Activated T-helper 1 cell treated with anti-CD3 and anti-CD28 coated beads, Interleukin-12 subunit alpha, Interleukin-12 subunit beta, Interleukin-2, Interleukin-4 antibody, amounts not matched to agents 30 ng/mL and 10 ng/mL and 1 ng/mL, durations not matched to agents 14 hours and 24 hours and 36 hours (primary cell): ENCODE measurements around the gene FAP. TPM values are rescaled to one million over a fixed set of nuclear protein-coding genes. Genes with fewer than 3 reads are reported as not detected.

Source experiments
- DNase-seq: peaks from one replicate; pipeline ENCODE4 v3.0.0; 2021; ENCODE audit warnings: low spot score
- H3K27ac Mint-ChIP-seq: one replicate; pipeline ENCODE4 v1.8.0; 2021; ENCODE audit warnings: mild to moderate bottlenecking, mixed read lengths
- H3K27me3 Mint-ChIP-seq: one replicate; pipeline ENCODE4 v1.8.0; 2022; ENCODE audit warnings: mild to moderate bottlenecking, moderate library complexity, mixed read lengths; ENCODE audit not compliant: insufficient read depth
- H3K36me3 Mint-ChIP-seq: one replicate; pipeline ENCODE4 v1.8.0; 2021; ENCODE audit warnings: low read depth, mixed read lengths
- H3K4me1 Mint-ChIP-seq: one replicate; pipeline ENCODE4 v1.8.0; 2021; ENCODE audit warnings: low read depth, mixed read lengths
- H3K4me3 Mint-ChIP-seq: one replicate; pipeline ENCODE4 v1.8.0; 2021; ENCODE audit warnings: mild to moderate bottlenecking, moderate library complexity, mixed read lengths
- H3K9me3 Mint-ChIP-seq: one replicate; pipeline ENCODE4 v1.8.0; 2021; ENCODE audit warnings: mixed read lengths
- intact Hi-C: fragments of 100-400 bp; cut with micrococcal nuclease; formaldehyde crosslinking; loops from one replicate; pipeline ENCODE4 v1.15.1; 2024
- total RNA-seq: library from RNA; stranded (reverse); gene quantifications from 2 replicates; pipeline ENCODE4 v1.2.3, GENCODE V29; 2022

The FAP gene
- total RNA-seq, 1 donor from 2014 or later = not detected

DNA sequence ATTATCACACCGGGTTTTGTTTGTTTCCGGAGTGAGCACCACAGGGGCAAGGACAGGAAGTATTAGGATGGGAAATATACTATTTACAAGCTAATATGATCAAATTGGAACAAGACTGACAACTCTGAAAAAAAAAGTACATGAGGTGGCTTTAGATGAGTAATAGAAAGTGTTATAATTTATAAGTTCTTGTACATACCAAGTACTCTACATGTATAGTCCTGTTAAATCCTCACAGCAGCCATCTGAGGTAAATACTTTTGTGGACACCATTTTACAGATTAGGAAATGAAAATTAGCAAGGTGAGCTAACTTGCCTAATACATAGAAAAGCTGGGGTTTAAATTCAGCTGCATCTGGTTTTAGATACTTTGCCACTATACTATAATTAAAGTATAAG lies 11.2 kb downstream of the FAP start:
- Mint-ChIP-seq H3K4me1 (no peaks in the 10 kb centered on the region), H3K4me3 (no peak overlapping the region), H3K27ac (no peak overlapping the region), H3K36me3 (no peaks in the 10 kb centered on the region), H3K27me3 (peaks cover 21% of the 10 kb centered on the region), H3K9me3 (no peaks in the 10 kb centered on the region)
- intact Hi-C loops = no loop called here
- no peak for DNase-seq

DNA sequence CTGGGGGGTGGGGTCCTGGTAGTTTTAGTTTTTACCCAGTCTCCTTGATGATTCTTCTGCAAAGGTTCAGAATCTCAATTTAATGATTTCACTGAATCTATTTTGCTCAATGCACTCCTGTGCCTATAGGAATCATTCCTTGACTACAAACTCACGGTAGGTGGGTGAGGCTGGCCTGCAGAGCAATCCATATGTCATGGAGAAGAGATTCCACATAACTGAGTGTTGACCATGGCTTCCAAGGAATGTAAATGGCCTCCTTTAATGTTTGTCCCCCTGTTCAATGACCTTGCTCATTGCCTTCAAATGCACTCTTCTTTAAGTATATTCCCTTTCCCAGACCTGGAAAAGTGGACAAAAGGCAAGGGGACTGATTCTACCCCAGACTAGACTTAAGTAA lies 12.5 kb downstream of the FAP start:
- Mint-ChIP-seq H3K27me3 (peaks cover 30% of the 10 kb centered on the region), H3K36me3 (no peaks in the 10 kb centered on the region), H3K4me3 (no peak overlapping the region), H3K4me1 (no peaks in the 10 kb centered on the region), H3K27ac (no peak overlapping the region), H3K9me3 (no peaks in the 10 kb centered on the region)
- intact Hi-C loops = no loop called here
- no peak for DNase-seq

DNA sequence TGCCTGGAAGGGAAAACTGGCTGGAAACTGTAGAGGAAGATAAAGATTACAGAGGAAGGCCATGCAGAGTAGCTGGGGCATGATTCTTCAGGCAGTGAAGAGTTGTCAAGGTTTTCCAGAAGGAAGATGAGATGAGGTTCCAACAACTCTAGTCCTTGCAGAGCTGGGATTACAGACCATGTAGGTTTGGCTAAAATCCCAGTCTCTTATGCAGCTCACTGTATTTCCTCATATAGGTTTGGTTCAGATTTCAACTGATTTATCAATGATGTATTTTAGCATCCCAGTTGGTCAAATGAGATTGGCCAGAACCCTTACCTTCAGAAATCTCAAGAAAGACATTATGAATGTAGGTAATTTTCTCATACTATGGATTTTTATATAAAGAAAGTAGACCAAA lies 16.4 kb downstream of the FAP start:
- Mint-ChIP-seq H3K36me3 (no peaks in the 10 kb centered on the region), H3K27me3 (peaks cover 43% of the 10 kb centered on the region), H3K4me1 (no peaks in the 10 kb centered on the region), H3K9me3 (no peaks in the 10 kb centered on the region), H3K27ac (no peak overlapping the region), H3K4me3 (no peak overlapping the region)
- intact Hi-C loops = no loop called here
- DNase-seq = no peak

- Mint-ChIP-seq H3K27me3 (peaks cover 34% of the 10 kb centered on the region), H3K9me3 (no peaks in the 10 kb centered on the region), H3K4me3 (no peak overlapping the region), H3K36me3 (no peaks in the 10 kb centered on the region), H3K27ac (no peak overlapping the region), H3K4me1 (no peaks in the 10 kb centered on the region)
- peak; percentile 24 for DNase-seq
- intact Hi-C loops = loop anchor here (1.0 to 5.0 kb wide), 3 partner anchors 68 to 634 kb away; partner anchors contain the start of gene GCG
Observed at GRCh38 chr2:162221064-162221463, 22.2 kb downstream of the FAP start.

DNA sequence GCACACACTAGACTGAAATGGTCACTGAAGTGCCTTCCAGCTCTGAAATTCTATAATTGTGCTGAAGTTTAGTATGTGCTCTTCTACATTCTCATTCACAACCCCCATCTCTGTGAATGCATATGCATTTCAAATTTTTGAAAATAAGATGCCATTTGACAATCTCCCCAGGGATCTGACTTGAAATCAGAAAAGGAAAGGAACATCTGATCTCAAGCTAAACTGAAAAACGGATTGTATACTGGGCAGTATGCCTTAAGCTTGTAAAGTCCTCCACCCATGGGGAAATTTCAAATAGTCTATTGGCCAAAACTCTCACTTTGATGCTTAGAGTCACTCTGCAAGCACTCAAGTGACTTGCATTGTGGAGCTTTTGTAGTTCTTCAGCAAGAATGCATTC lies 22.9 kb downstream of the FAP start:
- no peak for DNase-seq
- Mint-ChIP-seq H3K4me1 (no peaks in the 10 kb centered on the region), H3K27me3 (peaks cover 39% of the 10 kb centered on the region)

DNA sequence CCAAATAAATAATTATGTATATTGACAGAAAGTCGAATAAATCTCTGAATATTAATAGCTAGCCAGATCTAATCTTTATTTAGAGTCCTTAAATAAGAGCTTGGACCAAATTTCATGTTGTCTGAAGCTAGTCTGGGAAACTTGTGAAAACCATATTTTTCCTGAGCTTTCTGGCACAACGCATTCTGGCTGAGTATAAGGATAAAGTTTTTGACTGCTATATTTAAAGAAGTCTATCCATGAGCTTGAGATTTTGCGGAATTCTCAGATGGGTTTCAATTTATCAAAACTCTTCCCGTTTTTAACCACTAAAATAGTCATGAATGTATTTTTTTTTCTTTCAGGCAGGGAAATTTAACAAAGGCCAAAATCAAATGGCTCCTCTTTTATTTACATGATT lies 23.8 kb downstream of the FAP start:
- H3K27ac Mint-ChIP-seq = no peak overlapping the region
- no peak for DNase-seq
- H3K4me1 Mint-ChIP-seq = no peaks in the 10 kb centered on the region
- intact Hi-C loops = no loop called here
- H3K4me3 Mint-ChIP-seq = no peak overlapping the region
- H3K9me3 Mint-ChIP-seq = no peaks in the 10 kb centered on the region
- peaks cover 32% of the 10 kb centered on the region for H3K27me3 Mint-ChIP-seq
- H3K36me3 Mint-ChIP-seq = no peaks in the 10 kb centered on the region

More for the DNA sequence above, 22.9 kb downstream of the FAP start:
- Mint-ChIP-seq H3K27ac (no peak overlapping the region), H3K4me3 (no peak overlapping the region), H3K9me3 (no peaks in the 10 kb centered on the region), H3K36me3 (no peaks in the 10 kb centered on the region)
- intact Hi-C loops = loop anchor here (2.0 to 5.0 kb wide), 2 partner anchors 68 to 633 kb away; partner anchors contain the start of gene GCG

DNA sequence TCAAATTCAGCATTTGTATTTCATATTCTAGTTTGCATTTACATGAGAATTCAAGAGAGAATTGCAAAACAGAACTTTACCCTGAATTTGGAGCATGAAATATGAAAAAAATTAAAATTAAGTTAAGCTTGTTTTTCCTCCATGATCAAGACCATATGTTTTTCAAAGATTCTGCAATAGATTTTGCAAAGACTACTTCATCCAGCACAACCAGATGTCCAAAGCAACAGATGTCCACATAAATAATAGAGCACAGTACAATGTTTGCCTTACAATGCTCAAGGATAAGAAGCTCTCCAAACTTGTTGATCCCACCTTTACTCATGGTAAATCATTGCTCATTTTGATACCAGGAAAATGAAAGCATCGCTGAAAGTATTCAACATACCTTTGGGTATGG lies 25.6 kb downstream of the FAP start:
- Mint-ChIP-seq H3K4me3 (no peak overlapping the region), H3K9me3 (no peaks in the 10 kb centered on the region), H3K27ac (no peak overlapping the region), H3K27me3 (peaks cover 27% of the 10 kb centered on the region), H3K4me1 (no peaks in the 10 kb centered on the region), H3K36me3 (no peaks in the 10 kb centered on the region)
- no peak for DNase-seq
- intact Hi-C loops = no loop called here

DNA sequence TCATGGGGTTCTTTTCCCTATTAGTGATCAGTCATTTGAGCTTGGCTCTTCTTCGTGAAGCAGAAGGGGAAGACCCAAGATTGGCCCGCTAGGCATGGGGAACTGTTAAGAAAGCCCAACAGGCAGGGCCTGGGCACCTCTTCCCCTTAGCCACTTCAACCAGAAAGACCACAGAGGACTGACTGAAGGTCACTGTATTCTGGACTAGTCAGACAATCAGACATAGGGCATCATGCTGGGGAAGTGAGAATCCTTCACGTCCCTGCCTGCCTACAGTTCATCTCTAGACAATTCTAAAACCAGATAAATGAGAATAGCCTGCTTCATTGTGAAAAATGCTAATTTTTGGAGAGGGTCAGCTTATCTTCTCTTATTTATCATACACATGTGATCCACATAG lies 28.1 kb downstream of the FAP start:
- no peaks in the 10 kb centered on the region for H3K9me3 Mint-ChIP-seq
- H3K36me3 Mint-ChIP-seq = no peaks in the 10 kb centered on the region
- intact Hi-C loops = no loop called here
- H3K4me1 Mint-ChIP-seq = no peaks in the 10 kb centered on the region
- no peak overlapping the region for H3K27ac Mint-ChIP-seq
- H3K4me3 Mint-ChIP-seq = no peak overlapping the region
- H3K27me3 Mint-ChIP-seq = peaks cover 26% of the 10 kb centered on the region
- DNase-seq = no peak

DNA sequence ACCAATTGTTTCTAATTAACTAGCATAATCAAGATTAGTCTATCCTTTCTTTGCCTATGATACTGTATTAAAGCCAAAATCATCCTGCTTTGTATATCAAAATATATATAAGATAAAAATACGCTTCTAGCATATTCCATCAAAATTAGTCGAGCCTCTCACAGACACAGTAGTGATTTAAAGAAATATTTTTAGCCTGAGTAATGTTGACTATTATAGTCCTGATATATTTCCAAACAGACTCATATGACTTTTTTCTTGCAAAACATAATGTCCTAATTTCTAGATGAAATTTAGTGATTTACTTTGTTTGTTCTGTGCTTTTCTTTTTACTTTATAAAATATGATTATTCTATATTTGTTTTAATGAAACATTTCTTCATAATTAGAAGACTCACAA lies 30.9 kb downstream of the FAP start:
- H3K4me3 Mint-ChIP-seq = no peak overlapping the region
- intact Hi-C loops = no loop called here
- no peaks in the 10 kb centered on the region for H3K9me3 Mint-ChIP-seq
- H3K36me3 Mint-ChIP-seq = no peaks in the 10 kb centered on the region
- no peak overlapping the region for H3K27ac Mint-ChIP-seq
- peaks cover 20% of the 10 kb centered on the region for H3K27me3 Mint-ChIP-seq
- DNase-seq = no peak
- H3K4me1 Mint-ChIP-seq = no peaks in the 10 kb centered on the region

DNA sequence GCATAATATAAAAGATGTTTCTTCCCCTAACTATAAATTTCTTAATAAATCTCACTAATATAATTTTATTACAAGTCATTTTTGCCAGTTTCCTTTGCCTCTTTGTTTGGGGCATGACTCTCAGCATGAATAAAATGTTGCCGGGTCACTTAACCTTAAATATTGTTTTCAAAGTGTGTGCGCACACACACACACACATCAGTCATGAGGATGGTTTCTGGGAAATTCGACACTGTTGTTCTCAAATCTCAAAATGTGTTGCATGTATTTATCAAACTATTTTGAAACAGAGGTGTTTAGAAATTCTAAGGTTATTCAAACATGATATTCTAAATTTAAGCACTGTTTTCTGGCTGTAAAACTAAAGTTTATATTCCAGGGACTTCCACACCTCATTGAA lies 31.5 kb downstream of the FAP start:
- H3K27me3 Mint-ChIP-seq = peaks cover 18% of the 10 kb centered on the region
- no peak overlapping the region for H3K27ac Mint-ChIP-seq
- no peaks in the 10 kb centered on the region for H3K36me3 Mint-ChIP-seq
- no peaks in the 10 kb centered on the region for H3K4me1 Mint-ChIP-seq
- H3K4me3 Mint-ChIP-seq = no peak overlapping the region
- H3K9me3 Mint-ChIP-seq = no peaks in the 10 kb centered on the region
- intact Hi-C loops = no loop called here
- DNase-seq = no peak

DNA sequence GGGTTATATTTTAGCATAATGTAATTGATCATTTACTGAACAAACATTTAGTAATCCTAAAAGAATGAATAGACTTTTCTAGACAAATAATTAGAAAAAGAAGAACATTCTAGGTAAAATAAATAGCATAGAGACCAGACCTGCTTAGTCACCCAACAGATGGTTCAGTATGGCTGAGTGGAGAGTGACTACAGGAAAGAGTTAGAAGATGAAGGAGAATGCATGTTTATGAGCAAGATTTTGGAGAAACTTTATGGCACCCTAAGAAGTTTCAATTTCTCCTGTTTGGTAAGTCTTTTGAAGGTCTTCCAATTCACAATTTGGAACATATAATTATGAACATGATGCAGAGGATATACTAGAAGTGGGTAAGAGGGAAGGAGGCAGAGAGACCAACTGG lies 32.9 kb downstream of the FAP start:
- intact Hi-C loops = no loop called here
- no peak overlapping the region for H3K27ac Mint-ChIP-seq
- H3K4me3 Mint-ChIP-seq = no peak overlapping the region
- H3K36me3 Mint-ChIP-seq = no peaks in the 10 kb centered on the region
- DNase-seq = no peak
- no peaks in the 10 kb centered on the region for H3K9me3 Mint-ChIP-seq
- H3K27me3 Mint-ChIP-seq = peaks cover 10% of the 10 kb centered on the region
- no peaks in the 10 kb centered on the region for H3K4me1 Mint-ChIP-seq

DNA sequence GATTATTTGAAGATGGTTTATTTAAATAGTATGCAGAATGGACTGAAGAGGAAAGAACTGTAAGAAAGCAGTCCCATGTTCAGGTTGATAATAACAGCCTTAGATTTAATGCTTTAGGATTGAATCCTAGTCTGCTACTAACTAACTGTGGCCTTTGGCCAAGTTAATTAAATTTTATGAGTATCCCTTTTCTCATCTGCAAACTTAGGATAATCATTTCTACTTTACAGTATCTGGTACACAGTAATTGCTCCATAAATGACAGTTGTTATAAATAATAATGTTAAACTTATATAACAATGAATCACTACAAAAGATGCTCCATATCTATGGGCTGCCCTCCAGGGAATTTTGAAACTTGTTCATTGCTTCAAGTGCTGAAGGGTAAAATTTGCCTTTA lies 41.0 kb downstream of the FAP start:
- H3K9me3 Mint-ChIP-seq = no peaks in the 10 kb centered on the region
- peaks cover 4% of the 10 kb centered on the region for H3K27me3 Mint-ChIP-seq
- no peak overlapping the region for H3K4me3 Mint-ChIP-seq
- no peak overlapping the region for H3K27ac Mint-ChIP-seq
- DNase-seq = no peak
- H3K4me1 Mint-ChIP-seq = no peaks in the 10 kb centered on the region
- H3K36me3 Mint-ChIP-seq = no peaks in the 10 kb centered on the region
- intact Hi-C loops = no loop called here

DNA sequence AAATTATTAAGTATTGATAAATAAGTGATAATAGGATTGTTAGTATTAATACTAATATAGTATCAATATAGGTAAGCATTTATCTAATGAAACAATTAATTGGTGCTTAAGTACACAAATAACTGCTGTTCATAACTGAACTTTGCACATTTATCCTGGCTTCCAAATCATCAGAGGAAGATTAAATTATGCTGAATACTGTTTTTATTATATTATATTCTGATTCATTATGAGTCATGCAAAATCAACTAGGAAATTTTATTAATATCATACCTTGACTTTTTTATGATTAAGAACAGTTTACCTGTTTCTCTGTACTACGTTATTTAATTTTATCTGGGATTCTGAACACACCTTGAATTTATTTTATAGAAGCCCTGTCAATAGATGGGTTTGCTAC lies 42.6 kb downstream of the FAP start:
- intact Hi-C loops = no loop called here
- Mint-ChIP-seq H3K27ac (no peak overlapping the region), H3K4me3 (no peak overlapping the region), H3K27me3 (peaks cover 4% of the 10 kb centered on the region), H3K36me3 (no peaks in the 10 kb centered on the region), H3K9me3 (no peaks in the 10 kb centered on the region), H3K4me1 (peaks cover 7% of the 10 kb centered on the region)
- no peak for DNase-seq

- H3K4me1 Mint-ChIP-seq = peaks cover 7% of the 10 kb centered on the region
- no peaks in the 10 kb centered on the region for H3K36me3 Mint-ChIP-seq
- no peaks in the 10 kb centered on the region for H3K9me3 Mint-ChIP-seq
- H3K27me3 Mint-ChIP-seq = peaks cover 4% of the 10 kb centered on the region
- no peak overlapping the region for H3K4me3 Mint-ChIP-seq
- DNase-seq = no peak
- H3K27ac Mint-ChIP-seq = no peak overlapping the region
- intact Hi-C loops = no loop called here
Observed at GRCh38 chr2:162199913-162200312, 43.3 kb downstream of the FAP start.
